H9 (cell line): ENCODE results near the gene NFRKB. TPM values are rescaled to one million over a fixed set of nuclear protein-coding genes. Genes with fewer than 3 reads are reported as not detected.

Source experiments
- DNase-seq: peaks from one replicate; pipeline ENCODE4 v3.0.0-alpha.2; 2017
- H2AFZ ChIP-seq: one replicate; pipeline ENCODE4 v1.6.1; 2013; ENCODE audit warnings: mild to moderate bottlenecking, low read length, control low read depth, moderate library complexity
- H2AK5ac ChIP-seq: 2 replicates; pipeline ENCODE4 v1.6.1; 2013; ENCODE audit warnings: low read length, control low read depth, mixed read lengths; ENCODE audit not compliant: insufficient read length
- H2BK120ac ChIP-seq: one replicate; pipeline ENCODE4 v1.6.1; 2013; ENCODE audit warnings: low read depth, mild to moderate bottlenecking, low read length, control low read depth, inconsistent platforms; ENCODE audit not compliant: poor library complexity, severe bottlenecking
- H2BK12ac ChIP-seq: 2 replicates; pipeline ENCODE4 v1.6.1; 2013; ENCODE audit warnings: low read length, control low read depth, mixed read lengths, low read depth; ENCODE audit not compliant: insufficient read length
- H2BK15ac ChIP-seq: 2 replicates; pipeline ENCODE4 v1.6.1; 2013; ENCODE audit warnings: low read depth, low read length, control low read depth
- H2BK20ac ChIP-seq: one replicate; pipeline ENCODE4 v1.6.1; 2013; ENCODE audit warnings: low read depth, mild to moderate bottlenecking, low read length, control low read depth, inconsistent platforms; ENCODE audit not compliant: poor library complexity, severe bottlenecking
- H2BK5ac ChIP-seq: 2 replicates; pipeline ENCODE4 v1.6.1; 2013; ENCODE audit warnings: low read length, control low read depth, mixed read lengths; ENCODE audit not compliant: insufficient read length
- H3K14ac ChIP-seq: 2 replicates; pipeline ENCODE4 v1.6.1; 2013; ENCODE audit warnings: low read length, control low read depth; ENCODE audit not compliant: insufficient read depth
- H3K18ac ChIP-seq: 2 replicates; pipeline ENCODE4 v1.6.1; 2013; ENCODE audit warnings: low read depth, mild to moderate bottlenecking, mixed read lengths, low read length, control low read depth; ENCODE audit not compliant: insufficient read length
- H3K23ac ChIP-seq: 2 replicates; pipeline ENCODE4 v1.6.1; 2013; ENCODE audit warnings: low read length, control low read depth, mixed read lengths, low read depth; ENCODE audit not compliant: insufficient read length
- H3K23me2 ChIP-seq: 2 replicates; pipeline ENCODE4 v1.6.1; 2013; ENCODE audit warnings: low read depth, mild to moderate bottlenecking, mixed read lengths, low read length, control low read depth; ENCODE audit not compliant: insufficient read length, poor library complexity, severe bottlenecking
- H3K27ac ChIP-seq: 2 replicates; pipeline ENCODE4 v1.5.1; 2013; ENCODE audit warnings: low read length, control low read depth, mixed read lengths, low read depth; ENCODE audit not compliant: insufficient read length
- H3K27me3 ChIP-seq: 2 replicates; pipeline ENCODE4 v1.6.1; 2013; ENCODE audit warnings: low read length, control low read depth, inconsistent platforms; ENCODE audit not compliant: insufficient read depth
- H3K4ac ChIP-seq: 2 replicates; pipeline ENCODE4 v1.6.1; 2013; ENCODE audit warnings: low read depth, mild to moderate bottlenecking, control low read depth, inconsistent platforms, low read length, moderate library complexity
- H3K4me1 ChIP-seq: 2 replicates; pipeline ENCODE4 v1.6.1; 2013; ENCODE audit warnings: low read length, control low read depth, inconsistent platforms; ENCODE audit not compliant: insufficient read depth
- H3K4me2 ChIP-seq: 2 replicates; pipeline ENCODE4 v1.6.1; 2013; ENCODE audit warnings: low read length, control low read depth, mixed read lengths; ENCODE audit not compliant: insufficient read length, insufficient read depth
- H3K56ac ChIP-seq: 2 replicates; pipeline ENCODE4 v1.6.1; 2013; ENCODE audit warnings: low read depth, mild to moderate bottlenecking, mixed read lengths, low read length, control low read depth; ENCODE audit not compliant: insufficient read length
- H3K79me1 ChIP-seq: 2 replicates; pipeline ENCODE4 v1.6.1; 2013; ENCODE audit warnings: low read depth, mild to moderate bottlenecking, moderate library complexity, low read length, control low read depth, inconsistent platforms; ENCODE audit not compliant: insufficient read depth, poor library complexity, severe bottlenecking
- H3K79me2 ChIP-seq: 2 replicates; pipeline ENCODE4 v1.6.1; 2013; ENCODE audit warnings: low read length, control low read depth, inconsistent platforms; ENCODE audit not compliant: insufficient read depth
- H3K9ac ChIP-seq: 2 replicates; pipeline ENCODE4 v1.6.1; 2013; ENCODE audit warnings: low read length, control low read depth, mixed read lengths; ENCODE audit not compliant: insufficient read length; ENCODE audit errors: extremely low read depth
- H3K9me3 ChIP-seq: one replicate; pipeline ENCODE4 v1.6.1; 2013; ENCODE audit warnings: low read depth, low read length, inconsistent platforms; ENCODE audit not compliant: control insufficient read depth
- H3T11ph ChIP-seq: one replicate; pipeline ENCODE4 v1.6.1; 2013; ENCODE audit warnings: mild to moderate bottlenecking, low read length, control low read depth, inconsistent platforms
- H4K20me1 ChIP-seq: one replicate; pipeline ENCODE4 v1.6.1; 2013; ENCODE audit not compliant: control insufficient read depth, insufficient read length, insufficient read depth
- H4K5ac ChIP-seq: 2 replicates; pipeline ENCODE4 v1.6.1; 2013; ENCODE audit warnings: low read depth, mild to moderate bottlenecking, mixed read lengths, low read length, control low read depth; ENCODE audit not compliant: insufficient read length
- H4K8ac ChIP-seq: replicated peaks from 2 replicates; pipeline ENCODE4 v1.6.1; 2013; ENCODE audit warnings: low read length, control low read depth, mixed read lengths, low read depth; ENCODE audit not compliant: insufficient read length
- H4K91ac ChIP-seq: 2 replicates; pipeline ENCODE4 v1.6.1; 2013; ENCODE audit warnings: low read depth, mild to moderate bottlenecking, moderate library complexity, mixed read lengths, low read length, control low read depth; ENCODE audit not compliant: insufficient read length
- H3K27ac Mint-ChIP-seq, 3 experiments: 2 replicates in 2 of 3; 3 replicates in 1 of 3; pipeline ENCODE4 v1.8.0; 2020 to 2021; ENCODE audit warnings: mixed read lengths in 3 of 3, mild to moderate bottlenecking in 1 of 3, moderate library complexity in 1 of 3
- H3K27me3 Mint-ChIP-seq: 2 replicates; pipeline ENCODE4 v1.8.0; 2021; ENCODE audit warnings: low read depth, mild to moderate bottlenecking, moderate library complexity, mixed read lengths
- H3K36me3 Mint-ChIP-seq, 3 experiments: 2 replicates in 2 of 3; 3 replicates in 1 of 3; pipeline ENCODE4 v1.8.0; 2020 to 2021; ENCODE audit warnings: low read depth in 3 of 3, mixed read lengths in 3 of 3; ENCODE audit not compliant: insufficient read depth in 1 of 3
- H3K4me1 Mint-ChIP-seq, 2 experiments: 2 replicates each; pipeline ENCODE4 v1.8.0; 2020; ENCODE audit warnings: mixed read lengths in 2 of 2
- H3K4me3 Mint-ChIP-seq, 2 experiments: 2 replicates in 1 of 2; 3 replicates in 1 of 2; pipeline ENCODE4 v1.8.0; 2020 to 2021; ENCODE audit warnings: mild to moderate bottlenecking in 2 of 2, mixed read lengths in 2 of 2, moderate library complexity in 1 of 2
- H3K9me3 Mint-ChIP-seq, 2 experiments: 2 replicates in 1 of 2; 3 replicates in 1 of 2; pipeline ENCODE4 v1.8.0; 2020; ENCODE audit warnings: mild to moderate bottlenecking in 2 of 2, mixed read lengths in 2 of 2, moderate library complexity in 1 of 2
- CTCF ChIP-seq: fragments of 200-600 bp; sonication (generic); conservative IDR thresholded peaks from 3 replicates; pipeline ENCODE4 v1.8.0; 2021; ENCODE audit warnings: antibody characterized with exemption, mild to moderate bottlenecking
- WGBS: extraction: QIAGEN DNeasy Blood & Tissue Kit; methylation state at CpG from one replicate; pipeline ENCODE4 v1.1.7; 2013; ENCODE audit warnings: missing lambda C conversion rate, low lambda C conversion rate, mixed read lengths; ENCODE audit not compliant: insufficient read length; ENCODE audit errors: extremely low coverage; 5-methylcytosine and 5-hydroxymethylcytosine counted together
- total RNA-seq: library from RNA; stranded (reverse); gene quantifications from 2 replicates; pipeline ENCODE4 v1.2.1, GENCODE V29; 2021

Gene NFRKB
- total RNA-seq, 1 experiment from 2014 or later = 41.0 TPM

GRCh38 chr11:129896062-129896461 is 684 bp upstream of the NFRKB start:
- no peak for TF ChIP-seq CTCF
- H2BK20ac ChIP-seq = no peak overlapping the region

More at GRCh38 chr11:129896062-129896461, 684 bp upstream of the NFRKB start:
- peak overlapping the region; percentile 89 to 97 (median 93) for H3K27ac Mint-ChIP-seq
- peak overlapping the region; percentile 92 to 94 for H3K4me3 Mint-ChIP-seq
- H3K27me3 Mint-ChIP-seq = no peaks in the 10 kb centered on the region
- no CpG with 5 or more reads among the region's 9 CpGs for WGBS
- Histone ChIP-seq H2BK120ac (no peak overlapping the region), H3K27ac (peak overlapping the region; percentile 11), H3K56ac (no peak overlapping the region), H3K27me3 (no peaks in the 10 kb centered on the region), H3K23me2 (peaks cover 4% of the 10 kb centered on the region), H3K4me1 (no peaks in the 10 kb centered on the region), H3K79me2 (peaks cover 8% of the 10 kb centered on the region; the same call in 1 of the 2 replicates), H2BK15ac (no peak overlapping the region), H4K8ac (no peak overlapping the region), H3K14ac (no peak overlapping the region), H3K4me2 (peak overlapping the region; percentile 70), H4K5ac (no peak overlapping the region), H2BK5ac (no peak overlapping the region), H2AFZ (no peak overlapping the region), H4K91ac (no peak overlapping the region), H3T11ph (no peak overlapping the region), H2BK12ac (no peak overlapping the region), H3K9me3 (no peaks in the 10 kb centered on the region), H2AK5ac (no peak overlapping the region), H3K79me1 (peaks cover 8% of the 10 kb centered on the region), H3K9ac (peak overlapping the region; percentile 36), H3K4ac (no peak overlapping the region), H4K20me1 (no peaks in the 10 kb centered on the region), H3K18ac (no peak overlapping the region), H3K23ac (no peak overlapping the region)
- H3K4me1 Mint-ChIP-seq = peaks cover 21% of the 10 kb centered on the region in 2 experiments
- no peak for DNase-seq
- H3K9me3 Mint-ChIP-seq = peaks cover 0 to 4% of the 10 kb centered on the region in 2 experiments; a peak in 1 of 5 replicates
- H3K36me3 Mint-ChIP-seq = peaks cover 19 to 46% (median 40%) of the 10 kb centered on the region in 3 experiments
